Panc1 (cell line): ENCODE measurements around the gene IGF2BP1. TPM values are rescaled to one million over a fixed set of nuclear protein-coding genes. Genes with fewer than 3 reads are reported as not detected.
"Not testable (repeated sequence)": the region's sequence is repeated elsewhere in the genome, so short reads cannot be mapped to it uniquely, and the experiment has no call there.

Source experiments
- ATAC-seq: fragments of 200-7000 bp; cut with Tn5 transposase; 2 replicates; pipeline ENCODE4 v1.9.1; 2020; ENCODE audit warnings: mild to moderate bottlenecking, moderate library complexity
- BruUV-seq: library from RNA; stranded (reverse); fragments of 400-500 nt; replicated peaks from 2 replicates; lab custom pipeline; 2021; lab: Mats Ljungman, UMichigan
- CTCF ChIA-PET: fragments of 300-600 bp; sonication (Branson Sonifier 250); formaldehyde crosslinking; loops from one replicate; lab custom pipeline; 2022; ENCODE audit warnings: antibody characterized with exemption; lab: Charles Lee
- POLR2A ChIA-PET: fragments of 300-600 bp; sonication (Branson Sonifier 250); formaldehyde crosslinking; loops from one replicate; lab custom pipeline; 2022; ENCODE audit warnings: antibody characterized with exemption; lab: Charles Lee
- DNase-seq: peaks from one replicate; pipeline ENCODE4 v3.0.0-alpha.2; 2010; ENCODE audit warnings: low read depth, low spot score
- H3K27ac ChIP-seq: 2 replicates; pipeline ENCODE4 v1.5.1; 2011; ENCODE audit warnings: mild to moderate bottlenecking, low read length, inconsistent platforms
- H3K27me3 ChIP-seq: fragments of 200-500 bp; sonication (Bioruptor generic); 2 replicates; pipeline ENCODE4 v1.6.0; 2014; ENCODE audit warnings: low read length, inconsistent platforms; ENCODE audit not compliant: control insufficient read depth, insufficient read depth
- H3K36me3 ChIP-seq: fragments of 200-500 bp; sonication (Bioruptor generic); 2 replicates; pipeline ENCODE4 v1.5.1; 2014; ENCODE audit warnings: inconsistent platforms, mild to moderate bottlenecking, low read length, moderate library complexity; ENCODE audit not compliant: control insufficient read depth, insufficient read depth
- H3K4me1 ChIP-seq: 2 replicates; pipeline ENCODE4 v1.5.1; 2011; ENCODE audit warnings: inconsistent platforms, mild to moderate bottlenecking, low read length, moderate library complexity; ENCODE audit not compliant: control insufficient read depth, insufficient read depth
- H3K4me3 ChIP-seq, 2 experiments: 2 replicates each; pipeline ENCODE4 v1.5.1; 2011 to 2012; ENCODE audit warnings: low read depth in 2 of 2, low read length in 2 of 2, mild to moderate bottlenecking in 2 of 2, inconsistent platforms in 1 of 2, moderate library complexity in 1 of 2
- H3K9me3 ChIP-seq: fragments of 200-500 bp; sonication (Bioruptor generic); 2 replicates; pipeline ENCODE4 v1.5.1; 2014; ENCODE audit warnings: low read depth, mild to moderate bottlenecking, inconsistent platforms, low read length, moderate library complexity; ENCODE audit not compliant: control insufficient read depth, insufficient read depth
- POLR2AphosphoS5 ChIP-seq: IDR thresholded peaks from 2 replicates; pipeline ENCODE4 v1.6.1; 2012; ENCODE audit warnings: mild to moderate bottlenecking, low read depth, low read length, moderate library complexity
- SIN3A ChIP-seq: IDR thresholded peaks from 2 replicates; pipeline ENCODE4 v1.6.1; 2012; ENCODE audit warnings: low read depth, mild to moderate bottlenecking, low read length, moderate library complexity, borderline replicate concordance; ENCODE audit not compliant: insufficient read depth
- TCF7L2 ChIP-seq: IDR thresholded peaks from 2 replicates; pipeline ENCODE4 v1.6.1; 2011; ENCODE audit warnings: mild to moderate bottlenecking, low read depth, low read length, inconsistent platforms
- in situ Hi-C: cut with HindIII; loops from 2 replicates; pipeline ENCODE4 v1.10.0; 2016; ENCODE audit warnings: low sequenced_read_pairs, low pct_unique_long_range_greater_than_20kb
- intact Hi-C: fragments of 100-400 bp; cut with micrococcal nuclease; formaldehyde crosslinking; loops from one replicate; pipeline ENCODE4 v1.10.0; 2022; ENCODE audit not compliant: unreplicated experiment
- total RNA-seq: library from RNA; stranded (reverse); gene quantifications from one replicate; pipeline ENCODE4 v1.2.1, GENCODE V29; 2021; ENCODE audit not compliant: unreplicated experiment
- TF ChIP-seq, protein P1 (sequence below): fragments of 450-650 bp; IDR thresholded peaks from 2 replicates; pipeline ENCODE4 v1.5.1; 2017; ENCODE audit warnings: mild to moderate bottlenecking
- TF ChIP-seq, protein P2 (sequence below), 2 experiments: IDR thresholded peaks; 2 replicates each; pipeline ENCODE4 v1.6.1; 2011 to 2012; ENCODE audit warnings: low read depth in 2 of 2, control low read depth in 1 of 2, low read length in 1 of 2, mild to moderate bottlenecking in 1 of 2, moderate library complexity in 1 of 2; ENCODE audit not compliant: insufficient read depth in 1 of 2

IGF2BP1 gene
- total RNA-seq, 1 experiment from 2014 or later: 109 TPM

DNA sequence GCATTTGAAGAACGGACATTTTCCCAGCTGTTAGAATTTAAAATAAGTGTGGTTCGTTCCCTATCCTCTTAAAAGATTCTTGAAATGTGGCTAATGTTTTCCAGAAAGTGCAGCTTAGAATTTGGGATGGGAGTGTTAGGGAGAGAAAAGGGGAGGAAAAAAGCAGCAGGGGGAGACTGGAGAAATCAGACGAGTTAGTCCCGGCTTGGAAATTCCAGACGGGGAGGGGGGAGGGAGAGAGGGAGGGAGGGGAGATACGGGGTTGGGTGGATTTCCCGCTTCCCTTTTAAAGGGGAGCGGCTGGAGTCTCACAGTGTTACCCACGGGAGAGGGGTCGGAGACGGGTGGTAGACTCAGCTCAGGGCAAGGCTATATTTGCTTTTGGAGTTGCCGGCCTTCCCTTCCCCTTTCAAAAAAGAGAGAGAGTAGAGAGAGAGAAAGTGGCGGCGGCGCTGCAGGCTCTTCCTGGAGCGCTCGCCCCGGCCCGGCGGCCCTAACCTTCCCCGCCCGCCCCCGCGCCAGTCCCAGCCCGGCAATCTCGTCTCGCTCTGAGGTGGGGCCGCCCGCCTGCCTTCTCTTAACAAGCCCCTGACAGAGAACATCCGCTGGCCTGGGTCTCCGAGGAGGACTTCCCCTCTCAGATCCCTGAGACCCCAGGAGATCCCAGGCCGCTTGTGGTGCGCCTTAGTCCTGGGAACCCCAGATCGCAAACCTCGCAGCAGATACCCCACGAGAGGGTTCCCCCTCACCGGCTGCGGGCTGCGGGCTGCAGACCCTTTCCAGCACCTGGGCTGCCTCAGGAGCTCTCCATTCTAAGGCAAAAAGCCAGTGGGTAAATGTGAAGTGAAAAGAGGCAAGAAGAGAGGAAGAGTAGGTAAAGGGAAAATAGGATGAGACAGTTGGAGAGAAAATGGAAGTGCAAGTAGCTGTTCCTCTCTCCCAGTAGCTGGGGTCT is 6.6 kb downstream of the IGF2BP1 start:
- H3K4me1 ChIP-seq: peaks cover 57% of the 10 kb centered on the region
- peaks cover 2% of the 10 kb centered on the region; the same call in 1 of the 2 replicates for H3K36me3 ChIP-seq
- ChIA-PET POLR2A (interaction anchor here (0.6 kb wide), 4 partner anchors 11 to 33 kb away, joined by 3 to 12 read pairs (median 6); no protein-coding TSS in a partner anchor), CTCF (interaction anchor here (0.6 to 1.3 kb wide), 3 partner anchors 29 to 190 kb away, joined by 4 to 10 read pairs (median 6); no protein-coding TSS in a partner anchor)
- no peak for DNase-seq
- TF ChIP-seq TCF7L2 (no peak), SIN3A (no peak; the same call in 1 of the 2 replicates), POLR2AphosphoS5 (no peak)
- TF ChIP-seq, protein P1, sequence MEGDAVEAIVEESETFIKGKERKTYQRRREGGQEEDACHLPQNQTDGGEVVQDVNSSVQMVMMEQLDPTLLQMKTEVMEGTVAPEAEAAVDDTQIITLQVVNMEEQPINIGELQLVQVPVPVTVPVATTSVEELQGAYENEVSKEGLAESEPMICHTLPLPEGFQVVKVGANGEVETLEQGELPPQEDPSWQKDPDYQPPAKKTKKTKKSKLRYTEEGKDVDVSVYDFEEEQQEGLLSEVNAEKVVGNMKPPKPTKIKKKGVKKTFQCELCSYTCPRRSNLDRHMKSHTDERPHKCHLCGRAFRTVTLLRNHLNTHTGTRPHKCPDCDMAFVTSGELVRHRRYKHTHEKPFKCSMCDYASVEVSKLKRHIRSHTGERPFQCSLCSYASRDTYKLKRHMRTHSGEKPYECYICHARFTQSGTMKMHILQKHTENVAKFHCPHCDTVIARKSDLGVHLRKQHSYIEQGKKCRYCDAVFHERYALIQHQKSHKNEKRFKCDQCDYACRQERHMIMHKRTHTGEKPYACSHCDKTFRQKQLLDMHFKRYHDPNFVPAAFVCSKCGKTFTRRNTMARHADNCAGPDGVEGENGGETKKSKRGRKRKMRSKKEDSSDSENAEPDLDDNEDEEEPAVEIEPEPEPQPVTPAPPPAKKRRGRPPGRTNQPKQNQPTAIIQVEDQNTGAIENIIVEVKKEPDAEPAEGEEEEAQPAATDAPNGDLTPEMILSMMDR: no peak
- TF ChIP-seq, protein P2, sequence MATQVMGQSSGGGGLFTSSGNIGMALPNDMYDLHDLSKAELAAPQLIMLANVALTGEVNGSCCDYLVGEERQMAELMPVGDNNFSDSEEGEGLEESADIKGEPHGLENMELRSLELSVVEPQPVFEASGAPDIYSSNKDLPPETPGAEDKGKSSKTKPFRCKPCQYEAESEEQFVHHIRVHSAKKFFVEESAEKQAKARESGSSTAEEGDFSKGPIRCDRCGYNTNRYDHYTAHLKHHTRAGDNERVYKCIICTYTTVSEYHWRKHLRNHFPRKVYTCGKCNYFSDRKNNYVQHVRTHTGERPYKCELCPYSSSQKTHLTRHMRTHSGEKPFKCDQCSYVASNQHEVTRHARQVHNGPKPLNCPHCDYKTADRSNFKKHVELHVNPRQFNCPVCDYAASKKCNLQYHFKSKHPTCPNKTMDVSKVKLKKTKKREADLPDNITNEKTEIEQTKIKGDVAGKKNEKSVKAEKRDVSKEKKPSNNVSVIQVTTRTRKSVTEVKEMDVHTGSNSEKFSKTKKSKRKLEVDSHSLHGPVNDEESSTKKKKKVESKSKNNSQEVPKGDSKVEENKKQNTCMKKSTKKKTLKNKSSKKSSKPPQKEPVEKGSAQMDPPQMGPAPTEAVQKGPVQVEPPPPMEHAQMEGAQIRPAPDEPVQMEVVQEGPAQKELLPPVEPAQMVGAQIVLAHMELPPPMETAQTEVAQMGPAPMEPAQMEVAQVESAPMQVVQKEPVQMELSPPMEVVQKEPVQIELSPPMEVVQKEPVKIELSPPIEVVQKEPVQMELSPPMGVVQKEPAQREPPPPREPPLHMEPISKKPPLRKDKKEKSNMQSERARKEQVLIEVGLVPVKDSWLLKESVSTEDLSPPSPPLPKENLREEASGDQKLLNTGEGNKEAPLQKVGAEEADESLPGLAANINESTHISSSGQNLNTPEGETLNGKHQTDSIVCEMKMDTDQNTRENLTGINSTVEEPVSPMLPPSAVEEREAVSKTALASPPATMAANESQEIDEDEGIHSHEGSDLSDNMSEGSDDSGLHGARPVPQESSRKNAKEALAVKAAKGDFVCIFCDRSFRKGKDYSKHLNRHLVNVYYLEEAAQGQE (IDR thresholded peaks at IDR 0.05; ENCODE audit: insufficient read depth in 1 of 2, low read depth in 2 of 2, low read length in 1 of 2): no peak
- intact Hi-C loops: no loop called here
- H3K4me3 ChIP-seq: peak overlapping the region; percentile 34 to 57
- in situ Hi-C loops: no loop called here
- BruUV-seq: no TSS peak
- peak; percentile 80 for ATAC-seq
- no peaks in the 10 kb centered on the region; the same call in 1 of the 2 replicates for H3K27me3 ChIP-seq
- H3K9me3 ChIP-seq: no peaks in the 10 kb centered on the region
- peak overlapping the region; percentile 97 for H3K27ac ChIP-seq

DNA sequence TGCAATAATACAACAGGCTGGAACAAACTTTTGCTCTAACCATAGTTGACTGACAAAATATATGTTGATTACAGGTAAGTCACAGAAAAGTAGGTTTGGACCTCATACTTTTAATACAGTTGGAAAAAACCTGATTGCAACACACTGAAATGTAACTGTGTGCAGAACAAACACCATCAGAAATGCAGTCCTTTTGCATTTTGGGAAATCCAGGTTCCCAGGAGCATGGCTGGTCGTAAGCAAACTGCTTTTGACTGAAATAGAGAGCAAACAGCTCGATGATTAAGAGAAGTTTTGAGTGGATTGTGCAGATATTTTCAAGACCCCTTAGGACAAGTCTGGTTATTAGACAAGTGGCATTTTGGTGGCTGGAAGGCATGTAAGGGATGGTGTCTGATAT is 8.0 kb downstream of the IGF2BP1 start:
- TF ChIP-seq SIN3A: no peak
- TF ChIP-seq TCF7L2: no peak
- TF ChIP-seq POLR2AphosphoS5: no peak
- TF ChIP-seq, protein P1: no peak
- TF ChIP-seq, protein P2 (IDR thresholded peaks at IDR 0.05; ENCODE audit: insufficient read depth in 1 of 2, low read depth in 2 of 2, low read length in 1 of 2): no peak
- Histone ChIP-seq H3K4me1 (peaks cover 47% of the 10 kb centered on the region), H3K9me3 (no peaks in the 10 kb centered on the region), H3K36me3 (peaks cover 2% of the 10 kb centered on the region; the same call in 1 of the 2 replicates), H3K27ac (no peak overlapping the region), H3K27me3 (no peaks in the 10 kb centered on the region; the same call in 1 of the 2 replicates), H3K4me3 (no peak overlapping the region)
- ChIA-PET CTCF (interaction anchor here (0.6 to 1.1 kb wide), 2 partner anchors 9 to 123 kb away, joined by 5 to 9 read pairs; no protein-coding TSS in a partner anchor), POLR2A (interaction anchor here (0.6 kb wide), 1 partner anchor 97 kb away, joined by 4 read pairs; the partner anchor contains the start of gene UBE2Z)
- no peak for ATAC-seq
- in situ Hi-C loops (no loop called here), intact Hi-C loops (no loop called here)
- DNase-seq: no peak
- no TSS peak for BruUV-seq

DNA sequence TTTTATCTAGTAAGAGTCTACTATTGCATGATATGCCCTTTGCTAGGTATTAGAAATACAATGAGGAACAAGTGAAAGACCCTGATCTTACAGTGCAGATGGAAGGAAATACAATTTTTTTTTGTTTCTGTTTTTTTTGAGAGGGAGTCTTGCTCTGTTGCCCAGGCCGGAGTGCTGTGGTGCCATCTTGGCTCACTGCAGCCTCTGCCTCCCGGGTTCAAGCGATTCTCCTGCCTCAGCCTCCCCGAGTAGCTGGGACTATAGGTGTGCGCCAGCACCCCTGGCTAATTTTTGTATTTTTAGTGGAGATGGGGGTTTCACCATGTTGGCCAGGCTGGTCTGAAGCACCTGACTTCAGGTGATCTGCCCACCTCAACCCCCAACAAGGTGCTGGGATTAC is 11.7 kb downstream of the IGF2BP1 start:
- in situ Hi-C loops, H3K27ac ChIP-seq, BruUV-seq, H3K4me3 ChIP-seq, H3K36me3 ChIP-seq, H3K9me3 ChIP-seq, POLR2A ChIA-PET, DNase-seq, intact Hi-C loops, H3K27me3 ChIP-seq, ATAC-seq, CTCF ChIA-PET: not testable (repeated sequence)
- H3K4me1 ChIP-seq: peaks cover 23% of the 10 kb centered on the region
